Activated T-cell treated with anti-CD3 and anti-CD28 coated beads, Interleukin-2, amount 50 U/mL, for 4 hours (primary cell): ENCODE data around the gene KCTD19. TPM values are rescaled to one million over a fixed set of nuclear protein-coding genes. Genes with fewer than 3 reads are reported as not detected.
A peak's percentile ranks its signal among the peaks of the same experiment; 100 is the strongest.

Experiments used
- ATAC-seq, 2 donors: fragments of 200-7000 bp; cut with Tn5 transposase; one replicate each; pipeline ENCODE4 v1.10.0; 2021
- DNase-seq: peaks from one replicate; pipeline ENCODE4 v3.0.0-alpha.2; 2020
- H3K27me3 Mint-ChIP-seq: one replicate; pipeline ENCODE4 v1.8.0; 2021; ENCODE audit warnings: low read depth, mixed read lengths
- H3K36me3 Mint-ChIP-seq: one replicate; pipeline ENCODE4 v1.8.0; 2022; ENCODE audit warnings: mixed read lengths; ENCODE audit not compliant: insufficient read depth
- H3K4me1 Mint-ChIP-seq: one replicate; pipeline ENCODE4 v1.8.0; 2021; ENCODE audit warnings: low read depth, mixed read lengths
- H3K4me3 Mint-ChIP-seq: one replicate; pipeline ENCODE4 v1.8.0; 2021; ENCODE audit warnings: mild to moderate bottlenecking, moderate library complexity, mixed read lengths
- H3K9me3 Mint-ChIP-seq: one replicate; pipeline ENCODE4 v1.8.0; 2021; ENCODE audit warnings: mixed read lengths
- total RNA-seq, 3 donors: library from RNA; stranded (reverse); gene quantifications; one replicate each; pipeline ENCODE4 v1.2.1, GENCODE V29; 2021

The KCTD19 gene
- total RNA-seq, 3 donors from 2014 or later: 0.16 to 0.66 TPM; not detected in 1

DNA sequence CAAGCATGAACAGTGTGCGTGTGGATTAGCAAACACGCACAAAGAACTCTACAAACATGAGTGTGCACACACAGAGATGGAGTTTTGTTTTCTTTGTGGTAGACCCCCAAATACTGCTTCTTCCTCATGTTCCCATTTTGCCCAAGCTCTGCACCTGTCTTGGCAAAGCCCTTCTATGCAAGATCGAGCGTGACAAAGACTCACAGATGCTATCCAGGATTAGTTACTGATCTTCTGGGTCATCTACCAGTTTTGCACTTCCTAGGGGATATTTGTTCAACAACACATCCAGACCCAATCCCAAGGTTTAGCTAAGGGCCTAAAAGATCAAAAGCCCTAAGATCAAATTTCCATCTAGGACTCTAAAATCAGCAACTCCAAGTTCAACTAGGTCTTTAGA, 16.1 kb upstream of the KCTD19 start:
- Mint-ChIP-seq H3K27me3 (peaks cover 15% of the 10 kb centered on the region), H3K4me3 (no peak overlapping the region), H3K36me3 (no peaks in the 10 kb centered on the region), H3K9me3 (no peaks in the 10 kb centered on the region), H3K4me1 (no peaks in the 10 kb centered on the region)
- no peak for DNase-seq
- no peak for ATAC-seq

GRCh38 chr16:67341250-67341649, 14.7 kb upstream of the KCTD19 start:
- H3K9me3 Mint-ChIP-seq: no peaks in the 10 kb centered on the region
- H3K4me3 Mint-ChIP-seq: no peak overlapping the region
- no peaks in the 10 kb centered on the region for H3K4me1 Mint-ChIP-seq
- peaks cover 16% of the 10 kb centered on the region for H3K27me3 Mint-ChIP-seq
- no peak for DNase-seq
- ATAC-seq: no peak
- H3K36me3 Mint-ChIP-seq: no peaks in the 10 kb centered on the region

GRCh38 chr16:67339453-67339852, 12.9 kb upstream of the KCTD19 start:
- Mint-ChIP-seq H3K27me3 (peaks cover 16% of the 10 kb centered on the region), H3K4me1 (no peaks in the 10 kb centered on the region), H3K4me3 (no peak overlapping the region), H3K9me3 (peaks cover 10% of the 10 kb centered on the region), H3K36me3 (no peaks in the 10 kb centered on the region)
- ATAC-seq (no peak), DNase-seq (no peak)

GRCh38 chr16:67336648-67337047, 10.1 kb upstream of the KCTD19 start:
- no peak for DNase-seq
- ATAC-seq: no peak
- H3K27me3 Mint-ChIP-seq: peaks cover 12% of the 10 kb centered on the region
- H3K36me3 Mint-ChIP-seq: no peaks in the 10 kb centered on the region
- peaks cover 10% of the 10 kb centered on the region for H3K9me3 Mint-ChIP-seq
- no peak overlapping the region for H3K4me3 Mint-ChIP-seq
- H3K4me1 Mint-ChIP-seq: no peaks in the 10 kb centered on the region

- H3K4me1 Mint-ChIP-seq: no peaks in the 10 kb centered on the region
- peaks cover 12% of the 10 kb centered on the region for H3K27me3 Mint-ChIP-seq
- H3K4me3 Mint-ChIP-seq: no peak overlapping the region
- DNase-seq: no peak
- no peaks in the 10 kb centered on the region for H3K36me3 Mint-ChIP-seq
- peaks cover 10% of the 10 kb centered on the region for H3K9me3 Mint-ChIP-seq
- ATAC-seq: no peak
These were observed 9.6 kb upstream of the KCTD19 start for GRCh38 chr16:67336116-67336515.

- Mint-ChIP-seq H3K4me3 (no peak overlapping the region), H3K4me1 (no peaks in the 10 kb centered on the region), H3K27me3 (peaks cover 7% of the 10 kb centered on the region), H3K36me3 (no peaks in the 10 kb centered on the region), H3K9me3 (peaks cover 10% of the 10 kb centered on the region)
- ATAC-seq: no peak
- no peak for DNase-seq
These were observed 6.8 kb upstream of the KCTD19 start for GRCh38 chr16:67333315-67333714.

- H3K4me3 Mint-ChIP-seq: no peak overlapping the region
- ATAC-seq: no peak
- DNase-seq: no peak
- peaks cover 21% of the 10 kb centered on the region for H3K27me3 Mint-ChIP-seq
- peaks cover 3% of the 10 kb centered on the region for H3K9me3 Mint-ChIP-seq
- H3K36me3 Mint-ChIP-seq: no peaks in the 10 kb centered on the region
- H3K4me1 Mint-ChIP-seq: peaks cover 14% of the 10 kb centered on the region
These were observed 3.4 kb upstream of the KCTD19 start for GRCh38 chr16:67329901-67330300.

- no peaks in the 10 kb centered on the region for H3K9me3 Mint-ChIP-seq
- DNase-seq: no peak
These were observed 1.2 kb upstream of the KCTD19 start for GRCh38 chr16:67327743-67328142.

DNA sequence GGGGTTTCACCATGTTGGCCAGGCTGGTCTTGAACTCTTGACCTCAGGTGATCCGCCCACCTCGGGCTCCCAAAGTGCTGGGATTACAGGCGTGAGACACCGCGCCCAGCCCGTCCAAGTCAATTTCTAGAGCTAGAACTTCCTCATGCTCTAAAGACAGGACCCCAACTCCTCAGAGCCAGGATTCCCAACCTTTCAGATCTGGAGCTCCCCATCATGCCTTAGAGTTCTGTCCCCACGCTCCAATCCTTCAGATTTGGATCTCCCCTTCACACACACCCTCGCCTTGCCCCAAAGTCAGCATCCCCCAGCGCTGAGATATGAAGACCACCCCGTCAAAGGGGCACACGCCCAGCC, 448 bp downstream of the KCTD19 start:
- DNase-seq: no peak
- ATAC-seq: no peak
- Mint-ChIP-seq H3K4me1 (peaks cover 14% of the 10 kb centered on the region), H3K9me3 (no peaks in the 10 kb centered on the region), H3K27me3 (peaks cover 47% of the 10 kb centered on the region), H3K4me3 (peak overlapping the region; percentile 84), H3K36me3 (no peaks in the 10 kb centered on the region)

More at GRCh38 chr16:67327743-67328142, 1.2 kb upstream of the KCTD19 start:
- Mint-ChIP-seq H3K27me3 (peaks cover 37% of the 10 kb centered on the region), H3K36me3 (no peaks in the 10 kb centered on the region), H3K4me1 (peaks cover 14% of the 10 kb centered on the region), H3K4me3 (no peak overlapping the region)
- no peak for ATAC-seq

GRCh38 chr16:67317853-67318252, 8.7 kb downstream of the KCTD19 start:
- H3K36me3 Mint-ChIP-seq: no peaks in the 10 kb centered on the region
- no peak overlapping the region for H3K4me3 Mint-ChIP-seq
- peaks cover 32% of the 10 kb centered on the region for H3K27me3 Mint-ChIP-seq
- H3K9me3 Mint-ChIP-seq: no peaks in the 10 kb centered on the region
- ATAC-seq (no peak), DNase-seq (no peak)
- H3K4me1 Mint-ChIP-seq: peaks cover under 1% of the 10 kb centered on the region

DNA sequence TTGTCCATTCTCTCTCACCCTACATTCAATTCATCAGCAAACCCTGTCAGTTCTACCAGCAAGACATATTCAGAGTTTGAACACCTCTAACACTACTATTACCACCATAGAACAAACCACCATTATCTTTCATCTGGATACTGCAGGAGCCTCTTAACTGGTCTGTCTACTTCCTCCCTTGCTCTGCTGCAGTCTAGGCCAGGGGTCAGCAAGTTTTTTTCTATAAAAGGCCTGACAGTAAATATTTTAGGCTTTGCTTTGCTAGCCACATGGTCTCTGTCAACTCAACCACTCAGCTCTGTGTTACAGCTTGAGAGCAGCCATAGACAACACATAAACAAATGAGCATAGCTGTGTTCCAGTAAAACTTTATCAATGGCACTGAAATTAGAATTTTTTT, 13.8 kb downstream of the KCTD19 start:
- ATAC-seq: no peak
- no peak for DNase-seq
- H3K27me3 Mint-ChIP-seq: no peaks in the 10 kb centered on the region
- H3K36me3 Mint-ChIP-seq: no peaks in the 10 kb centered on the region
- peaks cover 27% of the 10 kb centered on the region for H3K4me1 Mint-ChIP-seq
- no peaks in the 10 kb centered on the region for H3K9me3 Mint-ChIP-seq
- H3K4me3 Mint-ChIP-seq: peak overlapping the region; percentile 43

DNA sequence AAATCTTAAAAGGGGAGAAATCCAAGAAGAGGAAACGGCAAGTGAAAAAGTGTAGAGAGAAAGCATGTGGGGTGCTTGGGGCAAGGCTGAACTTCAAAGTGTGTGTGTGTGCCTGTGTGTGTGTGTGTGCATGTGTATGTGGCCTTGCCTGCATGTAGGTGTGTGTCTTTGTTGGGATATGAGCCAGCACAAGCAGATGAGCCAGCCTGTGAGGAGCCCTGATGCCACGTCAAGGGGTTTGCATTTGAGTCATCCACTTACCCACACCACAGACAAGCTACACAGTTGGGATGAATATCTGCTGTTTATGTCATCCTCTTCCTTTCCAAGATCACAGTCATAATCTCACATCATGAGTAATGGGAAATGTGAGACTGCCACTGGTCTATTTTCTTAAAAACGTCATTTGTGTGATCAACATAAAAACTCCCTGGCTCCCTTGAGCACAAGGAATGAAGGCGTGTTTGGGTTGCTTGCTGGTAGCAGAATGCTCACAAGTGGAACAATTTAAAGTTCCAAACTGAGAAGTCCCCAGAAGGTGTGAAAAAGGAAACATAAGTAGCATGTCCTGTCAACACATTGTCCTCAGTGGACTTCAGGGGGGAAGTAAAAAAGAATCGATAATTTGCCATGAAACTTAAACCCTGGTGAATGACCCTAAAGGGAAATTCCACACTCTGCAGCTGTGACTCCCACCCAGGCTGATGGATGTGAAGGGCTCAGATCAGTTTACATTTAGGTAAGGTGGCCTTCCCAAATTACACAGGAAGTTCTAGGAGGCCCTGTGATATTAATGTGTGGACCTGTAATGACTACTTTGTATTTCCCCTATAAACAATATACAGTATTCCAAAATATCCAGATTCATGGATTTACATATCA, 14.7 kb downstream of the KCTD19 start:
- no peaks in the 10 kb centered on the region for H3K36me3 Mint-ChIP-seq
- no peaks in the 10 kb centered on the region for H3K27me3 Mint-ChIP-seq
- H3K4me3 Mint-ChIP-seq: no peak overlapping the region
- no peaks in the 10 kb centered on the region for H3K9me3 Mint-ChIP-seq
- peak; percentile 44 for DNase-seq
- ATAC-seq: peak; percentile 98
- peaks cover 27% of the 10 kb centered on the region for H3K4me1 Mint-ChIP-seq

- ATAC-seq (no peak), DNase-seq (no peak)
- Mint-ChIP-seq H3K27me3 (no peaks in the 10 kb centered on the region), H3K4me3 (no peak overlapping the region), H3K4me1 (peaks cover 27% of the 10 kb centered on the region), H3K9me3 (no peaks in the 10 kb centered on the region), H3K36me3 (no peaks in the 10 kb centered on the region)
These were observed 16.0 kb downstream of the KCTD19 start for GRCh38 chr16:67310561-67310960.

DNA sequence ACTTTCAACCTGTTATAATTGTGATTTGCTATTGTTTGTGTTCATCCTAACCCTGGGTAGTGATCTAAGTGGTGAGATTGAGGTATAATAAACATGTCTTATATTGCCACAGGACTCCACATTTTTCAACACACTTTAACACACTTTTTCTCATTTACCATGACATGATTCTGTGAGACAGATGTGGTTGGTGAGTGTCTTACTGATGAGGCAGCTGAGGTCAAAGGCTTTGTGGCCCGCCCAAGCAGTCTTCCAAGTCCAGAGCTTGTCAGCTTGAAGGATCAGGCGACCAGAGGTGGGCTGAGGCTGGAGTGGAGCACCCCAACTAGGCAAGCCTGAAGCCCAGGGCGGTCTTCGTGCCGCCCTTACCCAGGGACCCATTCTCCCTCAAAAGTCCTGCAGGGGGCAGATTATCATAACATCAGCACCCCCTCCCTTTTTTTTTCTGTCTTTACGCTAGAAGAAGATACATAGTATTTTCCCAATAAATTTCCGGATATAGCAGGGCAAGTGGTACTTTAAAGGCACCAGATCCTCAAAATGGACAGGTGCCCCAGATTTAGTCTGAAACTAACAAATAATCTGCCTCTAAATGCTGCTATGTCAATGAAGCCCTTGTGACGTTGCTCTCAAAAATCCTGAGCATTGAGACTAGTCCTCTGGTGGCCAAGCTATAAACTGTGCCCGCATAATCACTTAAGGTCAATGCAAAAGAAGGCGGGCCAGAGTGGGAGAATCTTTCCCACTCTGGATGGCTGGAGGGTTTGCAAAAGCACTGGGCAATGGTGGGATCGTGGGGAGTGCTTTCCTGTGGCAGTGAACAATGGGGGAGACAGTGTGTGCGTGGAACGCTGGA, 21.1 kb downstream of the KCTD19 start:
- no peak overlapping the region for H3K4me3 Mint-ChIP-seq
- no peaks in the 10 kb centered on the region for H3K36me3 Mint-ChIP-seq
- peaks cover 4% of the 10 kb centered on the region for H3K4me1 Mint-ChIP-seq
- no peaks in the 10 kb centered on the region for H3K27me3 Mint-ChIP-seq
- ATAC-seq (no peak), DNase-seq (no peak)
- no peaks in the 10 kb centered on the region for H3K9me3 Mint-ChIP-seq

- H3K36me3 Mint-ChIP-seq: no peaks in the 10 kb centered on the region
- no peak overlapping the region for H3K4me3 Mint-ChIP-seq
These were observed 22.5 kb downstream of the KCTD19 start for GRCh38 chr16:67304020-67304419.

More at GRCh38 chr16:67304020-67304419, 22.5 kb downstream of the KCTD19 start:
- H3K4me1 Mint-ChIP-seq: no peaks in the 10 kb centered on the region
- no peaks in the 10 kb centered on the region for H3K27me3 Mint-ChIP-seq
- no peak for ATAC-seq
- no peaks in the 10 kb centered on the region for H3K9me3 Mint-ChIP-seq
- DNase-seq: no peak
